ENCODE data around the gene TAPT1. TPM values are rescaled to one million over a fixed set of nuclear protein-coding genes. Genes with fewer than 3 reads are reported as not detected.

The TAPT1 gene
- total RNA-seq, 1 donor from 2014 or later, result 45.9 TPM

Other genes starting within 250 kb of the TAPT1 start
- 40.8 TPM for gene PROM1, start 142.4 kb downstream of the TAPT1 start, total RNA-seq

Data from mucosa of gallbladder (tissue), 1 donor.